Activated B cell treated with CpG ODN at 0.5 μM for 24 hours (primary cell): ENCODE results near the gene MISP3. TPM values are rescaled to one million over a fixed set of nuclear protein-coding genes. Genes with fewer than 3 reads are reported as not detected.

Source experiments
- ATAC-seq: fragments of 200-7000 bp; cut with Tn5 transposase; one replicate; pipeline ENCODE4 v1.10.0; 2021; ENCODE audit warnings: low read depth, mild to moderate bottlenecking, moderate library complexity
- CTCF ChIA-PET: fragments of 350-600 bp; sonication (Branson Sonifier 250); formaldehyde crosslinking; loops from one replicate; lab custom pipeline; 2021; ENCODE audit warnings: antibody characterized with exemption; lab: Charles Lee
- POLR2A ChIA-PET: fragments of 350-600 bp; sonication (Branson Sonifier 250); formaldehyde crosslinking; loops from one replicate; lab custom pipeline; 2021; ENCODE audit warnings: antibody characterized with exemption; lab: Charles Lee
- DNase-seq: peaks from one replicate; pipeline ENCODE4 v3.0.0; 2022
- H3K27ac Mint-ChIP-seq: one replicate; pipeline ENCODE4 v1.8.0; 2020; ENCODE audit warnings: mixed read lengths
- H3K27me3 Mint-ChIP-seq: one replicate; pipeline ENCODE4 v1.8.0; 2021; ENCODE audit warnings: mixed read lengths
- H3K36me3 Mint-ChIP-seq: one replicate; pipeline ENCODE4 v1.8.0; 2021; ENCODE audit warnings: low read depth, mixed read lengths
- H3K4me1 Mint-ChIP-seq: one replicate; pipeline ENCODE4 v1.8.0; 2021; ENCODE audit warnings: mixed read lengths
- H3K4me3 Mint-ChIP-seq: one replicate; pipeline ENCODE4 v1.8.0; 2020; ENCODE audit warnings: mild to moderate bottlenecking, mixed read lengths
- H3K9me3 Mint-ChIP-seq: one replicate; pipeline ENCODE4 v1.8.0; 2020; ENCODE audit warnings: mixed read lengths
- intact Hi-C: fragments of 100-400 bp; cut with micrococcal nuclease; formaldehyde crosslinking; loops from one replicate; pipeline ENCODE4 v1.15.1; 2024
- total RNA-seq: library from RNA; stranded (reverse); gene quantifications from 2 replicates; pipeline ENCODE4 v1.2.3, GENCODE V29; 2022
- TF ChIP-seq, protein P1 (sequence below): fragments of 200-600 bp; IDR thresholded peaks from one replicate; pipeline ENCODE4 v1.8.0; 2022; ENCODE audit warnings: antibody characterized with exemption, mild to moderate bottlenecking

Gene MISP3
- total RNA-seq, 1 donor from 2014 or later: 0.18 TPM

- DNase-seq: no peak
- POLR2A ChIA-PET: no interaction called here
- peaks cover 13% of the 10 kb centered on the region for H3K4me1 Mint-ChIP-seq
- ATAC-seq: no peak
- CTCF ChIA-PET: no interaction called here
- H3K27ac Mint-ChIP-seq: no peak overlapping the region
- H3K4me3 Mint-ChIP-seq: no peak overlapping the region
- H3K27me3 Mint-ChIP-seq: no peaks in the 10 kb centered on the region
- peaks cover 25% of the 10 kb centered on the region for H3K36me3 Mint-ChIP-seq
- TF ChIP-seq, protein P1, sequence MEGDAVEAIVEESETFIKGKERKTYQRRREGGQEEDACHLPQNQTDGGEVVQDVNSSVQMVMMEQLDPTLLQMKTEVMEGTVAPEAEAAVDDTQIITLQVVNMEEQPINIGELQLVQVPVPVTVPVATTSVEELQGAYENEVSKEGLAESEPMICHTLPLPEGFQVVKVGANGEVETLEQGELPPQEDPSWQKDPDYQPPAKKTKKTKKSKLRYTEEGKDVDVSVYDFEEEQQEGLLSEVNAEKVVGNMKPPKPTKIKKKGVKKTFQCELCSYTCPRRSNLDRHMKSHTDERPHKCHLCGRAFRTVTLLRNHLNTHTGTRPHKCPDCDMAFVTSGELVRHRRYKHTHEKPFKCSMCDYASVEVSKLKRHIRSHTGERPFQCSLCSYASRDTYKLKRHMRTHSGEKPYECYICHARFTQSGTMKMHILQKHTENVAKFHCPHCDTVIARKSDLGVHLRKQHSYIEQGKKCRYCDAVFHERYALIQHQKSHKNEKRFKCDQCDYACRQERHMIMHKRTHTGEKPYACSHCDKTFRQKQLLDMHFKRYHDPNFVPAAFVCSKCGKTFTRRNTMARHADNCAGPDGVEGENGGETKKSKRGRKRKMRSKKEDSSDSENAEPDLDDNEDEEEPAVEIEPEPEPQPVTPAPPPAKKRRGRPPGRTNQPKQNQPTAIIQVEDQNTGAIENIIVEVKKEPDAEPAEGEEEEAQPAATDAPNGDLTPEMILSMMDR: no peak
- peaks cover 3% of the 10 kb centered on the region for H3K9me3 Mint-ChIP-seq
- intact Hi-C loops: no loop called here
Measured at GRCh38 chr19:14096272-14096992, 23.8 kb downstream of the MISP3 start.

- H3K27me3 Mint-ChIP-seq: no peaks in the 10 kb centered on the region
- peaks cover 4% of the 10 kb centered on the region for H3K4me1 Mint-ChIP-seq
- DNase-seq (no peak), ATAC-seq (no peak)
- ChIA-PET POLR2A (no interaction called here), CTCF (no interaction called here)
- H3K4me3 Mint-ChIP-seq: no peak overlapping the region
- peaks cover 3% of the 10 kb centered on the region for H3K9me3 Mint-ChIP-seq
- peaks cover 28% of the 10 kb centered on the region for H3K36me3 Mint-ChIP-seq
- TF ChIP-seq, protein P1: no peak
- intact Hi-C loops: no loop called here
- no peak overlapping the region for H3K27ac Mint-ChIP-seq
Measured at GRCh38 chr19:14097532-14098151, 25.1 kb downstream of the MISP3 start.

GRCh38 chr19:14101003-14101545, 28.5 kb downstream of the MISP3 start:
- Mint-ChIP-seq H3K4me3 (no peak overlapping the region), H3K4me1 (no peaks in the 10 kb centered on the region), H3K27ac (no peak overlapping the region), H3K27me3 (no peaks in the 10 kb centered on the region), H3K36me3 (peaks cover 46% of the 10 kb centered on the region), H3K9me3 (no peaks in the 10 kb centered on the region)
- intact Hi-C loops: no loop called here
- TF ChIP-seq, protein P1: no peak
- ChIA-PET POLR2A (no interaction called here), CTCF (no interaction called here)
- ATAC-seq (no peak), DNase-seq (no peak)

DNA sequence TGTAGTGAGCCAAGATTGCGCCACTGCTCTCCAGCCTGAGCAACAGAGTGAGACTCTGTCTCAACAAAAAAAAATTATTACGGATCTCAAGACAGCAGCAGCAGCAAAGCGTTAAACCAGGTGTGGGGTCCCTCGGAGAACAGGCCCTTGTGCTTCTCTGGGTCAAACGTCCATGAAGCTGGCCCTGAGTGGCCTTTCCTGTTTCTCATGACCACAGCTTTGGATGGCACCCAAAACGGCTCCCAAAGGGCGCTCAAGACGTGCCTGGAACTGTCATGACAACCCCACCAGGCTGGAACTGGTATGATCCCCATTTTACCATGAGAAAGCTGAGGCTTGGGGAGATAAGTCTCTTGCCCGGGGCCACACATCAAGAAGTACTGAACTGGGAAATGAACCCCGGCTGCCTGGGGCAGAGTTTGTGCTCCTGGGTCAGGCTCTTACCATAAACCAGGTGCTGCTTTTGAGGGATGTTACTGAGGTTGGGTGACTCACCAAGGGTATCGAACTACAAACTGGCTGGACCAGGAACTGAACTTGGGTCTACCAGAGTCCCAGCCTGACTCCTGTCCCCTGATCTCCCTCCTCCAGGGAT, 29.6 kb downstream of the MISP3 start:
- POLR2A ChIA-PET: no interaction called here

More for the DNA sequence above, 29.6 kb downstream of the MISP3 start:
- TF ChIP-seq, protein P1: no peak
- H3K4me3 Mint-ChIP-seq: no peak overlapping the region
- H3K27me3 Mint-ChIP-seq: no peaks in the 10 kb centered on the region
- intact Hi-C loops: no loop called here
- CTCF ChIA-PET: no interaction called here
- DNase-seq: no peak
- no peak for ATAC-seq
- no peaks in the 10 kb centered on the region for H3K9me3 Mint-ChIP-seq
- H3K4me1 Mint-ChIP-seq: no peaks in the 10 kb centered on the region
- H3K27ac Mint-ChIP-seq: no peak overlapping the region
- H3K36me3 Mint-ChIP-seq: peaks cover 48% of the 10 kb centered on the region
